Hepatocyte (in vitro differentiated cells): ENCODE measurements around the gene IL15. TPM values are rescaled to one million over a fixed set of nuclear protein-coding genes. Genes with fewer than 3 reads are reported as not detected.

Experiments
- DNase-seq: peaks from one replicate; pipeline ENCODE4 v3.0.0-alpha.2; 2016; ENCODE audit warnings: low spot score
- H2AFZ ChIP-seq: fragments of 200-600 bp; sonication (generic); 2 replicates; pipeline ENCODE4 v1.6.0; 2016; ENCODE audit warnings: antibody characterized with exemption, mild to moderate bottlenecking
- H3K27ac ChIP-seq: fragments of 200-600 bp; sonication (generic); 2 replicates; pipeline ENCODE4 v1.5.1; 2016; ENCODE audit warnings: mild to moderate bottlenecking
- H3K27me3 ChIP-seq: fragments of 200-600 bp; sonication (generic); 2 replicates; pipeline ENCODE4 v1.6.1; 2016
- H3K36me3 ChIP-seq: fragments of 200-600 bp; sonication (generic); replicated peaks from 2 replicates; pipeline ENCODE4 v1.5.1; 2016; ENCODE audit warnings: low read depth; ENCODE audit not compliant: insufficient read depth
- H3K4me1 ChIP-seq: fragments of 200-600 bp; sonication (generic); 2 replicates; pipeline ENCODE4 v1.5.1; 2016; ENCODE audit warnings: mild to moderate bottlenecking, moderate library complexity; ENCODE audit not compliant: insufficient read depth
- H3K4me2 ChIP-seq: fragments of 200-600 bp; sonication (generic); 2 replicates; pipeline ENCODE4 v1.6.0; 2016
- H3K4me3 ChIP-seq: fragments of 200-600 bp; sonication (generic); 2 replicates; pipeline ENCODE4 v1.5.1; 2016; ENCODE audit warnings: mild to moderate bottlenecking
- H3K79me2 ChIP-seq: fragments of 200-600 bp; sonication (generic); 2 replicates; pipeline ENCODE4 v1.6.0; 2017; ENCODE audit warnings: mild to moderate bottlenecking
- H3K9me2 ChIP-seq: fragments of 200-600 bp; sonication (generic); replicated peaks from 2 replicates; pipeline ENCODE4 v1.6.0; 2017; ENCODE audit warnings: mild to moderate bottlenecking; ENCODE audit not compliant: insufficient read depth
- H3K9me3 ChIP-seq: fragments of 200-600 bp; sonication (generic); 2 replicates; pipeline ENCODE4 v1.5.1; 2016; ENCODE audit warnings: low read depth, mild to moderate bottlenecking
- H4K20me1 ChIP-seq: fragments of 200-600 bp; sonication (generic); 2 replicates; pipeline ENCODE4 v1.6.0; 2016; ENCODE audit warnings: mild to moderate bottlenecking; ENCODE audit not compliant: insufficient read depth, poor library complexity, severe bottlenecking
- EZH2 ChIP-seq: fragments of 200-600 bp; sonication (generic); IDR thresholded peaks from 2 replicates; pipeline ENCODE4 v1.6.1; 2016; ENCODE audit warnings: antibody characterized with exemption, mild to moderate bottlenecking, borderline replicate concordance
- EZH2phosphoT487 ChIP-seq: fragments of 200-600 bp; sonication (generic); IDR thresholded peaks from one replicate; pipeline ENCODE4 v1.6.1; 2018; ENCODE audit warnings: antibody characterized with exemption, mild to moderate bottlenecking, low read depth, moderate library complexity; ENCODE audit not compliant: unreplicated experiment, severe bottlenecking
- WGBS: methylation state at CpG from one replicate; pipeline ENCODE4 v1.1.6; 2016; ENCODE audit warnings: low lambda C conversion rate; ENCODE audit errors: missing lambda C conversion rate; 5-methylcytosine and 5-hydroxymethylcytosine counted together
- polyA plus RNA-seq: library from polyadenylated mRNA; unstranded; fragments of >200 nt; fragmentation: Nextera tagmentation; extraction: Ambion mirVana; gene quantifications from 2 replicates; pipeline ENCODE4 v1.2.1, GENCODE V29; 2016
- total RNA-seq: library from RNA; depleted of rRNA; stranded (reverse); fragments of >200 nt; gene quantifications from 2 replicates; pipeline ENCODE4 v1.2.3, GENCODE V29; 2014
- TF ChIP-seq, protein P1 (sequence below): fragments of 200-600 bp; sonication (generic); IDR thresholded peaks from 2 replicates; pipeline ENCODE4 v1.5.1; 2016; ENCODE audit warnings: antibody characterized with exemption, mild to moderate bottlenecking; ENCODE audit not compliant: poor library complexity

The IL15 gene
- total and polyA plus RNA-seq, 2 experiments from 2014 or later = 0.83 to 5.0 TPM

DNA sequence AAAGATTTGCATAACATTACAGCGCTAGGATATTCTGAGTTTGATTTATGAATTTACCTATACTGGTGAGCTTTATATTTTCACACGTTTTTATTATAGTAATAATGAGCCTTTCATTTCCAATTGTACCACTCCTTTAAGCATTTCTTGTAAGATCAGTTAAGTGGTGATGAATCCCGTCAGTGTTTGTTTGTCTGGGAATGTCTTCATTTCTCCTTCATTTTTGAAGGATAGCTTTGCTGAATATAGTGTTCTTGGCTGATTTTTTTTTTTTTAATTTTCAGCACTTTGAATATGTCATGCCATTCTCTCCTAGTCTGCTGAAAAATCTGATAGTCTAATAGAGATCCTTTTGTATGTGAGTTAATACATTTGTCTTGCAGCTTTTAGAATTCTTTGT, 70.1 kb downstream of the IL15 start:
- no peaks in the 10 kb centered on the region for H4K20me1 ChIP-seq
- H3K4me2 ChIP-seq = no peak overlapping the region
- DNase-seq = no peak
- no peaks in the 10 kb centered on the region for H3K79me2 ChIP-seq
- peaks cover 4% of the 10 kb centered on the region for H3K9me3 ChIP-seq
- no peak for TF ChIP-seq EZH2
- TF ChIP-seq, protein P1, sequence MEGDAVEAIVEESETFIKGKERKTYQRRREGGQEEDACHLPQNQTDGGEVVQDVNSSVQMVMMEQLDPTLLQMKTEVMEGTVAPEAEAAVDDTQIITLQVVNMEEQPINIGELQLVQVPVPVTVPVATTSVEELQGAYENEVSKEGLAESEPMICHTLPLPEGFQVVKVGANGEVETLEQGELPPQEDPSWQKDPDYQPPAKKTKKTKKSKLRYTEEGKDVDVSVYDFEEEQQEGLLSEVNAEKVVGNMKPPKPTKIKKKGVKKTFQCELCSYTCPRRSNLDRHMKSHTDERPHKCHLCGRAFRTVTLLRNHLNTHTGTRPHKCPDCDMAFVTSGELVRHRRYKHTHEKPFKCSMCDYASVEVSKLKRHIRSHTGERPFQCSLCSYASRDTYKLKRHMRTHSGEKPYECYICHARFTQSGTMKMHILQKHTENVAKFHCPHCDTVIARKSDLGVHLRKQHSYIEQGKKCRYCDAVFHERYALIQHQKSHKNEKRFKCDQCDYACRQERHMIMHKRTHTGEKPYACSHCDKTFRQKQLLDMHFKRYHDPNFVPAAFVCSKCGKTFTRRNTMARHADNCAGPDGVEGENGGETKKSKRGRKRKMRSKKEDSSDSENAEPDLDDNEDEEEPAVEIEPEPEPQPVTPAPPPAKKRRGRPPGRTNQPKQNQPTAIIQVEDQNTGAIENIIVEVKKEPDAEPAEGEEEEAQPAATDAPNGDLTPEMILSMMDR = no peak
- no peaks in the 10 kb centered on the region for H3K4me1 ChIP-seq
- 84% methylated on average over 3 of the region's 3 CpGs for WGBS
- no peaks in the 10 kb centered on the region for H3K36me3 ChIP-seq
- H3K27ac ChIP-seq = no peak overlapping the region
- no peaks in the 10 kb centered on the region for H3K9me2 ChIP-seq
- H3K27me3 ChIP-seq = no peaks in the 10 kb centered on the region
- no peak overlapping the region for H3K4me3 ChIP-seq
- no peak overlapping the region for H2AFZ ChIP-seq

DNA sequence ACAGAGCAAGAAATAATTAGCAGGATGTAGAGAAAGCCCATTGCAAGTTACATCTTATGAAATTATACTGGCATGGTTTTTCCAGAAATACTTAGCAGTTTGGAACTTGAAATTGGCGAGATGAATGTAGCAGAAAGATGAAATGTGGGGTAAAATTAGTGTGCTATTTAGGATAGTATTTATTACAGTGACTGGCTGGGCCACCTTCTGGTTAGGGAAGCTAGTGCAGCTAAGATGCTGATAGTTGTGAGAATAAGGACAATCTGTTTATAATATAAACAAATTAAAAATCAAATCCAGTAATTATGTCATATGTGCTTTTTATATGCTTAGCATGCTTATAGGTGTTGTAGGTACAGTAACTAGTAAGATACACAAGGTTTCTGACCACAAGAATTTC, 74.8 kb downstream of the IL15 start:
- peak; percentile 37 for DNase-seq
- Histone ChIP-seq H3K4me3 (no peak overlapping the region), H4K20me1 (no peaks in the 10 kb centered on the region), H3K4me1 (no peaks in the 10 kb centered on the region), H2AFZ (no peak overlapping the region), H3K4me2 (no peak overlapping the region), H3K9me2 (no peaks in the 10 kb centered on the region), H3K27me3 (no peaks in the 10 kb centered on the region), H3K27ac (no peak overlapping the region), H3K9me3 (peaks cover 2% of the 10 kb centered on the region), H3K79me2 (no peaks in the 10 kb centered on the region), H3K36me3 (no peaks in the 10 kb centered on the region)
- TF ChIP-seq, protein P1 = peak; percentile 55
- no peak for TF ChIP-seq EZH2
- WGBS = 48% methylated on average over 1 of the region's 1 CpG

DNA sequence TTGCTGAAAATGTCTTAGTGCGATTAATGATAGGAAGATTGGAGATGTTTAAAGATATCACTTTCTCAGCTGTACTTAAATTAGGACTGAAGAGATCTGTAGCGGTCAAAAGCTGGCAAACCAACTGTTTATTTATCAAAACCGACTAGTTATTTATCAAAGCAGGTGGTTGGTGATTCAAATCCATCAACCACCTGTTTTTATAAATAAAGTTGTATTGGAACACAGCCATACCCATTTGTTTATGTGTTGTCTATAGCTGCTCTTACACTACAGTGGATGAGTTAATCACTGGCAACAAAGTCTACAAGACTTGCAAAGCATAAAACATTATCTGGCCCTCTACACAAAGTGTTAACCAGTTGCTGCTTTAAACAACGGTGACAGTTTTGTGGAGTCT, 76.8 kb downstream of the IL15 start:
- Histone ChIP-seq H3K4me3 (no peak overlapping the region), H3K79me2 (no peaks in the 10 kb centered on the region), H3K9me3 (no peaks in the 10 kb centered on the region), H3K4me2 (no peak overlapping the region), H3K9me2 (no peaks in the 10 kb centered on the region), H3K4me1 (no peaks in the 10 kb centered on the region), H3K36me3 (no peaks in the 10 kb centered on the region), H2AFZ (no peak overlapping the region), H4K20me1 (no peaks in the 10 kb centered on the region), H3K27ac (no peak overlapping the region), H3K27me3 (no peaks in the 10 kb centered on the region)
- TF ChIP-seq, protein P1 = no peak
- no peak for TF ChIP-seq EZH2
- no peak for TF ChIP-seq EZH2phosphoT487
- WGBS = 85% methylated on average over 4 of the region's 4 CpGs
- no peak for DNase-seq

DNA sequence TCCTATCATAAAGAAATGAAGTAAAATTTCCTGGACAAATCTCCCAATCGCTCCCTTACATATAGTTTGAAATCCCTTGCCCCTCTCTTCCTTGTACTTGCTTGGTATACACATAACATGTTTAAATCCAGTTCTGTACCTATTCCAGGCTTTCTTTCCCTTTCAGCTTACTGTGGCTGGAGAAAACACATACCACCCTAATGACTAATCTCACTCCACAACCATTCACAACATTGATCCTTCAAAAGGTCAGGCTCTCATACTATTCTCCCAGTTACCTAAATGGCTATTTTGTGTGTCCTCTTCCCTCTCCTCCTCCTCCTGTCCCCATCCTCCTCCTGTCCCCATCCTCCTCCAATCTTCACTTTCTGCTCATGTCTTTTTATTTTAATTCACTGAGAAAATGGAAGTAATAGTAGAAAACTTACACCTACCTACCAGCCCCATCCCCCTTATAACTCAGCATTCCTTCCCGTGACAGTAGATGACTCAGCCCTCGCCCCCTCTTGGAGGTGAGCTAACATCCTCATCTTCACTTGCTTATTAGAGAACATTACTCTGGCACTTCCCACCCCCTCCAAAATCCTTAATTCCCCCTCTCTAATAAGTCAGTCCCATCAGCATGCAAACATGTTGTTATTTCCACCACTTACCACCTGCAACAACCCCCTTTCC, 77.5 kb downstream of the IL15 start:
- Histone ChIP-seq H4K20me1 (no peaks in the 10 kb centered on the region), H3K9me2 (no peaks in the 10 kb centered on the region), H3K27me3 (no peaks in the 10 kb centered on the region), H3K36me3 (no peaks in the 10 kb centered on the region), H3K4me2 (no peak overlapping the region), H3K27ac (no peak overlapping the region), H3K4me1 (no peaks in the 10 kb centered on the region), H3K9me3 (no peaks in the 10 kb centered on the region), H2AFZ (no peak overlapping the region), H3K4me3 (no peak overlapping the region), H3K79me2 (no peaks in the 10 kb centered on the region)
- TF ChIP-seq, protein P1 = no peak
- no peak for TF ChIP-seq EZH2
- no peak for TF ChIP-seq EZH2phosphoT487
- no peak for DNase-seq
- 80% methylated on average over 3 of the region's 3 CpGs for WGBS
